Measurements from ENCODE around the gene PTH2.
A peak's percentile ranks its signal among the peaks of the same experiment; 100 is the strongest.

GRCh38 chr19:49400029-49400428 lies 23.2 kb downstream of the PTH2 start:
- TF ChIP-seq TAF1 (IDR thresholded peaks at IDR 0.05; ENCODE audit: low read depth, low read length) (no peak), SIN3A (conservative IDR thresholded peaks at IDR 0.05 in 1 of 2, IDR thresholded peaks at IDR 0.05 in 1 of 2; ENCODE audit: low read depth in 1 of 2, low read length in 2 of 2) (no peak), SP2 (IDR thresholded peaks at IDR 0.05; ENCODE audit: low read length) (no peak), POLR2A (IDR thresholded peaks at IDR 0.05; ENCODE audit: control extremely low read depth in 1 of 2, low read depth in 2 of 2, low read length in 2 of 2) (no peak), SP1 (IDR thresholded peaks at IDR 0.05; ENCODE audit: low read depth, low read length) (no peak), CTCF (IDR thresholded peaks at IDR 0.05; ENCODE audit: control extremely low read depth in 1 of 3, insufficient read depth in 1 of 3, low read depth in 1 of 3, low read length in 3 of 3) (no peak), EZH2 (IDR thresholded peaks at IDR 0.05; ENCODE audit: low read depth, low read length, severe bottlenecking) (no peak), ATF3 (IDR thresholded peaks at IDR 0.05; ENCODE audit: insufficient read depth, low read depth, low read length) (0 out of 2 replicates have a peak, but pooled peaks have one; percentile 19), MAX (IDR thresholded peaks at IDR 0.05) (no peak), SUZ12 (IDR thresholded peaks at IDR 0.05; ENCODE audit: low read length) (no peak), JUND (IDR thresholded peaks at IDR 0.05; ENCODE audit: low read length) (no peak)
